ENCODE results near the gene FADS6. TPM values are rescaled to one million over a fixed set of nuclear protein-coding genes. Genes with fewer than 3 reads are reported as not detected.
A peak's percentile ranks its signal among the peaks of the same experiment; 100 is the strongest.

The FADS6 gene
- total and polyA plus RNA-seq, 7 donors, result 0.01 TPM; not detected in 6

- 78 to 83% (median 81%) methylated on average over 9 of the region's 9 CpGs for WGBS, 3 donors
- Histone ChIP-seq H3K9me3 (no peaks in the 10 kb centered on the region), H3K27ac (no peak overlapping the region), H3K4me1 (no peaks in the 10 kb centered on the region), H3K4me3 (no peak overlapping the region), H3K36me3 (ENCODE audit: insufficient read depth in 1 of 2, low read depth in 1 of 2) (peaks cover 0 to 4% of the 10 kb centered on the region in 2 donors), H3K27me3 (ENCODE audit: insufficient read depth in 3 of 3, low read length in 2 of 3) (peaks cover 0 to 19% (median 2%) of the 10 kb centered on the region in 3 donors)
- intact Hi-C loops (cut with DNase I), result no loop called here
- DNase-seq (no peak), ATAC-seq (no peak)
- no peak for TF ChIP-seq CTCF (IDR thresholded peaks at IDR 0.05)
Observed at GRCh38 chr17:74838274-74838673, 55.2 kb downstream of the FADS6 start.

- no peak for TF ChIP-seq CTCF (IDR thresholded peaks at IDR 0.05)
- Histone ChIP-seq H3K9me3 (no peaks in the 10 kb centered on the region), H3K4me1 (no peaks in the 10 kb centered on the region), H3K27me3 (ENCODE audit: insufficient read depth in 3 of 3, low read length in 2 of 3) (peaks cover 0 to 6% (median 0%) of the 10 kb centered on the region in 3 donors), H3K4me3 (no peak overlapping the region), H3K27ac (no peak overlapping the region), H3K36me3 (ENCODE audit: insufficient read depth in 1 of 2, low read depth in 1 of 2) (peaks cover 0 to 4% of the 10 kb centered on the region in 2 donors)
- 93 to 94% (median 94%) methylated on average over 17 to 19 of the region's 19 CpGs for WGBS, 3 donors
- no peak for ATAC-seq
- intact Hi-C loops (cut with DNase I), result no loop called here
- no peak for DNase-seq
Observed at GRCh38 chr17:74836691-74837467, 56.6 kb downstream of the FADS6 start.

- no peaks in the 10 kb centered on the region for H3K27me3 ChIP-seq (ENCODE audit: insufficient read depth in 3 of 3, low read length in 2 of 3)
- DNase-seq (no peak), ATAC-seq (no peak)
- 94 to 95% (median 94%) methylated on average over 26 of the region's 26 CpGs for WGBS, 3 donors
- H3K4me3 ChIP-seq, result no peak overlapping the region
- TF ChIP-seq CTCF (IDR thresholded peaks at IDR 0.05), result no peak
- no peaks in the 10 kb centered on the region for H3K4me1 ChIP-seq
- intact Hi-C loops (cut with DNase I), result no loop called here
- H3K27ac ChIP-seq, result no peak overlapping the region
- H3K36me3 ChIP-seq (ENCODE audit: insufficient read depth in 1 of 2, low read depth in 1 of 2), result peaks cover 0 to 4% of the 10 kb centered on the region in 2 donors
- H3K9me3 ChIP-seq, result no peaks in the 10 kb centered on the region
Observed at GRCh38 chr17:74836191-74836590, 57.2 kb downstream of the FADS6 start.

GRCh38 chr17:74833501-74834377 is 59.7 kb downstream of the FADS6 start:
- Histone ChIP-seq H3K4me1 (no peaks in the 10 kb centered on the region), H3K36me3 (ENCODE audit: insufficient read depth in 1 of 2, low read depth in 1 of 2) (peaks cover 0 to 15% of the 10 kb centered on the region in 2 donors), H3K27ac (no peak overlapping the region), H3K4me3 (no peak overlapping the region), H3K27me3 (ENCODE audit: insufficient read depth in 3 of 3, low read length in 2 of 3) (no peaks in the 10 kb centered on the region), H3K9me3 (no peaks in the 10 kb centered on the region)
- peak in 2 of 4 donors; percentile 33 to 50 for ATAC-seq
- no peak for TF ChIP-seq CTCF (IDR thresholded peaks at IDR 0.05)
- DNase-seq, result peak; percentile 43 to 62
- intact Hi-C loops (cut with DNase I), result no loop called here
- WGBS, 3 donors, result 67 to 73% (median 70%) methylated on average over 15 to 16 of the region's 16 CpGs
